Adrenal gland (tissue), 12 donors: ENCODE data around the gene PCSK4. TPM values are rescaled to one million over a fixed set of nuclear protein-coding genes. Genes with fewer than 3 reads are reported as not detected.

Experiments used
- DNase-seq, 7 donors: peaks; one replicate each; pipeline ENCODE4 v3.0.0-alpha.2; 2019 to 2020
- H3K27ac ChIP-seq, 5 donors: fragments of 200-600 bp; sonication (generic) in 4 of 5; 1 replicate in 3 of 5; 2 replicates in 2 of 5; pipeline versions ENCODE4 v1.5.1 to v1.8.0; 2016 to 2020; ENCODE audit warnings: mild to moderate bottlenecking in 1 of 5
- H3K27me3 ChIP-seq: fragments of 200-600 bp; 2 replicates; pipeline ENCODE4 v1.8.0; 2021
- H3K36me3 ChIP-seq, 2 donors: fragments of 200-600 bp; replicated peaks in 1 of 2; 1 replicate in 1 of 2; 2 replicates in 1 of 2; pipeline versions ENCODE4 v1.5.1 to v1.8.0; 2018 to 2022
- H3K4me1 ChIP-seq, 2 donors: fragments of 200-600 bp; replicated peaks in 1 of 2; 1 replicate in 1 of 2; 2 replicates in 1 of 2; pipeline versions ENCODE4 v1.5.1 to v1.8.0; 2018 to 2021
- H3K4me3 ChIP-seq, 4 donors: fragments of 200-600 bp; sonication (generic) in 3 of 4; one replicate each; pipeline ENCODE4 v1.5.1; 2016 to 2018
- H3K9me3 ChIP-seq, 3 donors: fragments of 200-600 bp; sonication (generic) in 1 of 3; replicated peaks in 1 of 3; 1 replicate in 2 of 3; 2 replicates in 1 of 3; pipeline versions ENCODE4 v1.5.1 to v1.8.0; 2016 to 2021
- POLR2A ChIP-seq, 2 donors: fragments of 450-650 bp; IDR thresholded peaks; one replicate each; pipeline ENCODE4 v1.6.1; 2017; ENCODE audit warnings: antibody characterized with exemption in 2 of 2, mild to moderate bottlenecking in 2 of 2, moderate library complexity in 1 of 2
- WGBS, 4 donors: extraction: QIAGEN DNeasy Blood & Tissue Kit in 2 of 4; methylation state at CpG; one replicate each; pipeline versions ENCODE4 v1.1.5 to v1.1.7; 2013 to 2017; 5-methylcytosine and 5-hydroxymethylcytosine counted together
- intact Hi-C, 2 donors: fragments of 100-400 bp; cut with DNase I; formaldehyde crosslinking; loops; one replicate each; pipeline versions ENCODE4 v1.14.1 to v1.15.0; 2022 to 2023
- polyA plus RNA-seq, 3 donors: library from polyadenylated mRNA; stranded (reverse); fragments of 200-250 nt in 2 of 3; fragments of 350-450 nt in 1 of 3; fragmentation: Illumina TruSeq in 1 of 3; extraction: RNeasy Lipid Tissue Mini Kit (QIAGEN cat#74804) in 1 of 3; gene quantifications; one replicate each; pipeline ENCODE4 v1.2.3, GENCODE V29; 2013 to 2014
- total RNA-seq, 9 donors: library from RNA; depleted of rRNA in 4 of 9; stranded (reverse); fragments of >200 nt in 4 of 9; fragments of 120-200 nt in 1 of 9; fragmentation: NEBNext Ultra II Directional in 1 of 9; extraction: Animal tissue kit (Norgen Biotek cat#: 25700) in 1 of 9; gene quantifications; one replicate each; pipeline versions ENCODE4 v1.1.0 to v1.2.4, GENCODE V29; 2013 to 2023
- TF ChIP-seq, protein P1 (sequence below), 6 experiments: fragments of 450-650 bp in 4 of 6; fragments of 200-600 bp in 2 of 6; sonication (generic) in 1 of 6; IDR thresholded peaks; 1 replicate in 5 of 6; 2 replicates in 1 of 6; pipeline versions ENCODE4 v1.5.1 to v1.8.0; 2016 to 2021; ENCODE audit warnings: antibody characterized with exemption in 6 of 6, mild to moderate bottlenecking in 2 of 6, moderate library complexity in 1 of 6
- donor health status: healthy with polysubstance abuse.
- donor health status: Bipolar disorder and iron deficiency.
- donor health status: DM: yes; HTN: yes; CAD: no.
- donor health status: DM: no; HTN: no; CAD: no.
- donor health status: DM: no; HTN: no; CAD: no.
- donor health status: DM: yes; HTN: yes; CAD: no.

Gene PCSK4
- total and polyA plus RNA-seq, 12 donors = 1.2 to 29.7 (median 4.8) TPM

DNA sequence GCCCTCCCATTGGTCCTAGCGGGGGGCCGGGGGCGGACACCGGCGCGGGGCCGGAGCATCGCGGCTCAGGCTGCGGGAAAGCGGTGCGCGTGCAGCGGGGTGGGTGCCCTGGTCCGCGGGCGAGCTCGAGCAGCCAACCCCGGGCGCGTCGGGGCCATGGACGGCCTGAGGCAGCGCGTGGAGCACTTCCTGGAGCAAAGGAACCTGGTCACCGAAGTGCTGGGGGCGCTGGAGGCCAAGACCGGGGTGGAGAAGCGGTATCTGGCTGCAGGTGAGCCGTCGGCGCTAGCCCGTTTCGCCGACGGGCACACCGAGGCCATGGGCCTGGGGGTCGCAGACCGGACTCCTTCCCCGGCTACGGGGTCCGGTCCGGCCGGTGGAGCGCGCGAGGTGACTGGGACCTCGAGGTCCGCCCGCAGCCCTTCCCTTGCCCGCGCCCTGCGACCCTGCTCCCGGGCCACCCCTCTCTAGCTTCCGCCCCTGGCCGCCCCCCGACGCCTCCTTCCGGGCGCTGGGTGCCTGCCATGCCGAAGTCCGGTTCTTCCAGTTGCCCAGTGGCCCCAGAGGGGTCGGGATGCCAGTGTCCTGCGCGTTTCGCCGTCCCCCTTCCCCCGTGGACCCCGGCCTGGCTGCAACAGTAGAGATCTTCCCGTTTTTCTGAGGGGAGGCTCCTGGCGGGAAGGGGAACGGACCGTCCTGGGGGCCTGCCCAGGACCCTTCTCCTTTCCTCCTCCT, 1.1 kb upstream of the PCSK4 start, which contains the start of gene REEP6:
Gene REEP6 (plus strand): TSS at position 68 of the 735 bp plus-strand sequence. CDS start 89 bp downstream, at position 157.
- H3K27me3 ChIP-seq = no peaks in the 10 kb centered on the region
- TF ChIP-seq POLR2A (IDR thresholded peaks at IDR 0.05) = peak; percentile 12 to 85
- TF ChIP-seq, protein P1, sequence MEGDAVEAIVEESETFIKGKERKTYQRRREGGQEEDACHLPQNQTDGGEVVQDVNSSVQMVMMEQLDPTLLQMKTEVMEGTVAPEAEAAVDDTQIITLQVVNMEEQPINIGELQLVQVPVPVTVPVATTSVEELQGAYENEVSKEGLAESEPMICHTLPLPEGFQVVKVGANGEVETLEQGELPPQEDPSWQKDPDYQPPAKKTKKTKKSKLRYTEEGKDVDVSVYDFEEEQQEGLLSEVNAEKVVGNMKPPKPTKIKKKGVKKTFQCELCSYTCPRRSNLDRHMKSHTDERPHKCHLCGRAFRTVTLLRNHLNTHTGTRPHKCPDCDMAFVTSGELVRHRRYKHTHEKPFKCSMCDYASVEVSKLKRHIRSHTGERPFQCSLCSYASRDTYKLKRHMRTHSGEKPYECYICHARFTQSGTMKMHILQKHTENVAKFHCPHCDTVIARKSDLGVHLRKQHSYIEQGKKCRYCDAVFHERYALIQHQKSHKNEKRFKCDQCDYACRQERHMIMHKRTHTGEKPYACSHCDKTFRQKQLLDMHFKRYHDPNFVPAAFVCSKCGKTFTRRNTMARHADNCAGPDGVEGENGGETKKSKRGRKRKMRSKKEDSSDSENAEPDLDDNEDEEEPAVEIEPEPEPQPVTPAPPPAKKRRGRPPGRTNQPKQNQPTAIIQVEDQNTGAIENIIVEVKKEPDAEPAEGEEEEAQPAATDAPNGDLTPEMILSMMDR (IDR thresholded peaks at IDR 0.05) = no peak
- intact Hi-C loops = no loop called here
- H3K27ac ChIP-seq = peak within 1 kb of the TSS; percentile 38 to 86 (median 75)
- peak within 1 kb of the TSS in 2 of 4 donors; percentile 44 to 66 for H3K4me3 ChIP-seq
- no peaks in the 10 kb centered on the region for H3K36me3 ChIP-seq
- no peaks in the 10 kb centered on the region for H3K9me3 ChIP-seq
- DNase-seq = no peak
- WGBS, 4 donors = 2 to 3% (median 2%) methylated on average over 20 to 73 of the region's 73 CpGs; no CpG with 5 or more reads in 1 of the 4 donors
- H3K4me1 ChIP-seq = peaks cover 25 to 29% of the 10 kb centered on the region in 2 donors

DNA sequence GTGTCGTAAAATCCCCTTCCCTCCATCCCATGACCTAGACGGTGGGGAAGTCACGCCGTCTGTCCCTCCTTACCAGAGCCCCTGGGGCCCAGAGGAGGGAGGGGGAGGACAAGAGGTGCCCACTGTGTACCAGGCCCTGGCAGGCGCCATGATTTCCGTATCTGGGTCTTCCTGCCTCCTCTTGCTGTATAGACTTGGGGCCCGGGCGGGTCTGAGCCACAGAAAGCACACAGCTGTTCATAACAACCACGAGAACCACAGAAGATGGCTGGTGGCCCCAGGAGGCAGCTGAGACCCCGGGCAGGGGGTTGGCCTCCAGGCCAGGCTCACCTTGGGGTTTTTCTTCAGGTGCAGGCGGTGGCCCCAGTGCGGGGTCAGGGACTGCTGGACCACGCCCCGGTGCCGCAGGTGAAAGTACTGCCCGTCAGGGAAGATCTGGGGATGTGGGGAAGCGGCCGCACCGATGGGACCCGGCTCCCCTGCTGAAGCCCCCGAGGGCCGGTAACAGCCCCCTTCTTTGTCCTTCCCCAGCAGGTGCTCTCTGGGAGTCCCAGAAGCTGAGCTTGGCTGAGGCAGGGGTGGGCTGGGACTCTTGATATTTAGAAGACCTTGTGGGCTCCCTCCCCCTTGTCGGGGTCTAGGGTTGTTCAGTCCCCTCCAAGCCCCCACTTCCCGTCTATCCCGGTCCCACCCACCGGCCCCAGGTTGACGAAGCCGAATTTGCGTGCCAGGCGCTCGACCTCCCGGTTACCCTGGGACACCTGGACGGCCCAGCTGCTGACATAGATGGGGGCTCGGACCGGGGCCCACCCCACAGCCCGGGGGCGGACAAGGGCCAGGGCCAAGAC, 463 bp downstream of the PCSK4 start:
- Histone ChIP-seq H3K27ac (peak overlapping the region in 4 of 5 donors; percentile 30 to 79 (median 58)), H3K9me3 (no peaks in the 10 kb centered on the region), H3K4me3 (peak overlapping the region in 2 of 4 donors; percentile 23 to 66), H3K4me1 (peaks cover 25 to 29% of the 10 kb centered on the region in 2 donors), H3K27me3 (no peaks in the 10 kb centered on the region), H3K36me3 (no peaks in the 10 kb centered on the region)
- DNase-seq = peak in 1 of 7 donors; percentile 48
- WGBS, 4 donors = 26 to 92% (median 47%) methylated on average over 4 to 37 of the region's 37 CpGs
- intact Hi-C loops = no loop called here
- TF ChIP-seq, protein P1 (IDR thresholded peaks at IDR 0.05) = no peak
- TF ChIP-seq POLR2A (IDR thresholded peaks at IDR 0.05) = no peak

DNA sequence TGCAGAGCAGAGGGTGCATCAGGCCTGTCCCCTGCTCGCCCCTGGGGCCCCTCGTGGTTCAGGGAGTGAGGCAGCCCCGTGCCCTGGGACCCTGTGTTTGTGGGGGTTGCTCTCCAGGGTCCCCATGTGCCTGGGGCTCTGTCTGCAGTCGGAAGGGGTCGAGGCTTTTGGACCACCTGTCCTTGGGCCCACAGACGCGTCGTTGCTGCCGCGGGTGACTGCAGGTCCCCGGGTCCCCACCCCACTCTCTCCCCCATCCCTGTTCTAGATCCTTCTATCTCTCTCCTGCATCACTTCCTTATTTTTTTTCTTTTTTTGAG, 1.9 kb downstream of the PCSK4 start:
- peaks cover 19 to 28% of the 10 kb centered on the region in 2 donors for H3K4me1 ChIP-seq
- intact Hi-C loops = no loop called here
- H3K9me3 ChIP-seq = no peaks in the 10 kb centered on the region
- H3K27ac ChIP-seq = no peak overlapping the region
- no peak for DNase-seq
- H3K36me3 ChIP-seq = no peaks in the 10 kb centered on the region
- TF ChIP-seq, protein P1 (IDR thresholded peaks at IDR 0.05) = no peak
- 85 to 93% (median 90%) methylated on average over 9 to 11 of the region's 11 CpGs for WGBS, 4 donors
- no peaks in the 10 kb centered on the region for H3K27me3 ChIP-seq
- no peak overlapping the region for H3K4me3 ChIP-seq

DNA sequence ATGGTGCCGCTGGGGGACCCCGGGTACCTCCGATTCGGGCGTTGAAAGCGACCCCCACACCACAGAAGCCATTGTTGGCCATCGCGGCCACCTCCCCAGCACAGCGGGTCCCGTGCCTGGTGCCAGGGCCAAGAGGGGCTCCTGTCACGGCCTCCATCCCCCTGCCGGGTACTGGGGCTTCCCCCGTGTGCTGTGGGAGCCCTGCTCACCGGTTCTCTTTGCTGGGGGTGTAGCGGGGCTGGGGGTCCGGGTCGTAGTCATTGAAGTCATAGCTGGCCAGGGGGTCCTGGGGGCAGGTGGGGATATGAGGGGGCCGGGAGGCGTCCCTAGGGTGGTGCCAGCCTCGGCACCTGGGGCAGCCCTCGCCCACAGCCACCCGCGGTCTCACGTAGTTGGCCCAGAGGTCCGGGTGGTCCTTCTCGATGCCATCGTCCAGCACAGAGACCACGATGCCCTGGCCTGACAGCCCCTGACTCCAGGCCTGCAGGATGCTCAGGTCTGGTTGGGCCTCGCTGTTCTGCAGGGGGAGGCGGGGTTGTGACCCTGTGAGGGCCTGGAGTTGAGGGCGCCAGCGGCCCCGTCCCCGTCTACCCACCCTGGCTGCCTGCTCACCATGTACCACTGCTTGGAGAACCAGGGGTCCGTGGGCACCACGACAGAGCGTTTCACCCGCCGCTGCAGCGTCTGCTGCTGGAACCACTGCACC, 2.4 kb downstream of the PCSK4 start:
- peak in 1 of 7 donors; percentile 16 for DNase-seq
- TF ChIP-seq, protein P1 (IDR thresholded peaks at IDR 0.05) = no peak
- TF ChIP-seq POLR2A (IDR thresholded peaks at IDR 0.05) = no peak
- no peak overlapping the region for H3K27ac ChIP-seq
- intact Hi-C loops = no loop called here
- H3K4me3 ChIP-seq = no peak overlapping the region
- H3K27me3 ChIP-seq = no peaks in the 10 kb centered on the region
- no peaks in the 10 kb centered on the region for H3K36me3 ChIP-seq
- 90 to 98% (median 93%) methylated on average over 21 to 40 of the region's 40 CpGs for WGBS, 4 donors
- peaks cover 14 to 23% of the 10 kb centered on the region in 2 donors for H3K4me1 ChIP-seq
- no peaks in the 10 kb centered on the region for H3K9me3 ChIP-seq
